ENCODE measurements around the gene RAB4B.

Gene RAB4B

GRCh38 chr19:40777645-40777936 lies 456 bp upstream of the RAB4B start (continued):
- TF ChIP-seq ZBTB21 (tag by site-specific recombination; IDR thresholded peaks at IDR 0.05) (peak; percentile 40; the same call in 1 of the 2 replicates), ZNF394 (tag by site-specific recombination; IDR thresholded peaks at IDR 0.05; ENCODE audit: borderline replicate concordance) (0 out of 2 replicates have a peak, but pooled peaks have one; percentile 9), ZNF843 (tag by site-specific recombination; IDR thresholded peaks at IDR 0.05) (peak; percentile 32; the same call in 1 of the 2 replicates), ZNF223 (tag by site-specific recombination; IDR thresholded peaks at IDR 0.05) (peak; percentile 63; the same call in 1 of the 2 replicates), ZNF558 (tag by site-specific recombination; IDR thresholded peaks at IDR 0.05) (no peak), SCRT1 (tag by site-specific recombination; IDR thresholded peaks at IDR 0.05; ENCODE audit: borderline replicate concordance) (no peak), ZNF555 (tag by site-specific recombination; conservative IDR thresholded peaks at IDR 0.05) (no peak), ZBTB49 (tag by site-specific recombination; IDR thresholded peaks at IDR 0.05; ENCODE audit: low read depth) (no peak), ZNF792 (tag by site-specific recombination; IDR thresholded peaks at IDR 0.05) (no peak), ZNF423 (tag by site-specific recombination; IDR thresholded peaks at IDR 0.05) (no peak), ZXDB (tag by site-specific recombination; IDR thresholded peaks at IDR 0.05) (no peak; the same call in 1 of the 2 replicates), ZBTB20 (tag by site-specific recombination; IDR thresholded peaks at IDR 0.05) (no peak), ZNF830 (tag by site-specific recombination; IDR thresholded peaks at IDR 0.05; ENCODE audit: low read depth) (no peak), ZNF311 (tag by site-specific recombination; IDR thresholded peaks at IDR 0.05; ENCODE audit: borderline replicate concordance) (no peak), ZBTB1 (tag by site-specific recombination; IDR thresholded peaks at IDR 0.05) (no peak), ZNF660 (tag by site-specific recombination; IDR thresholded peaks at IDR 0.05) (peak; percentile 91), ZFP3 (tag by site-specific recombination; IDR thresholded peaks at IDR 0.05; ENCODE audit: low read depth) (no peak), ZNF530 (tag by site-specific recombination; IDR thresholded peaks at IDR 0.05; ENCODE audit: low read depth) (no peak), GLI2 (tag by site-specific recombination; IDR thresholded peaks at IDR 0.05; ENCODE audit: borderline replicate concordance, low read depth) (no peak), ZBTB8A (tag by site-specific recombination; IDR thresholded peaks at IDR 0.05) (no peak), ZNF548 (tag by site-specific recombination; IDR thresholded peaks at IDR 0.05) (no peak), ZNF670 (tag by site-specific recombination; IDR thresholded peaks at IDR 0.05; ENCODE audit: low read depth) (no peak), HOXD13 (CRISPR knock-in tag; IDR thresholded peaks at IDR 0.05; ENCODE audit: borderline replicate concordance) (no peak), ZNF184 (tag by site-specific recombination; IDR thresholded peaks at IDR 0.05) (no peak), ZNF366 (tag by site-specific recombination; conservative IDR thresholded peaks at IDR 0.05) (peak; percentile 87), ZNF629 (tag by site-specific recombination; IDR thresholded peaks at IDR 0.05) (peak; percentile 29; the same call in 1 of the 2 replicates), KLF7 (tag by site-specific recombination; IDR thresholded peaks at IDR 0.05; ENCODE audit: borderline replicate concordance) (no peak), GLIS2 (tag by site-specific recombination; IDR thresholded peaks at IDR 0.05) (no peak), ZNF664 (tag by site-specific recombination; IDR thresholded peaks at IDR 0.05) (no peak), ZFP69B (tag by site-specific recombination; IDR thresholded peaks at IDR 0.05) (peak; percentile 10; the same call in 1 of the 2 replicates), ZNF561 (tag by site-specific recombination; IDR thresholded peaks at IDR 0.05; ENCODE audit: borderline replicate concordance) (peak; percentile 64; the same call in 1 of the 2 replicates), ZNF214 (tag by site-specific recombination; IDR thresholded peaks at IDR 0.05; ENCODE audit: borderline replicate concordance) (no peak), ZNF157 (tag by site-specific recombination; IDR thresholded peaks at IDR 0.05) (no peak), BCL11A (tag by site-specific recombination; IDR thresholded peaks at IDR 0.05; ENCODE audit: low read depth) (no peak), ZNF776 (tag by site-specific recombination; IDR thresholded peaks at IDR 0.05; ENCODE audit: borderline replicate concordance) (no peak), ZNF24 (tag by site-specific recombination; IDR thresholded peaks at IDR 0.05) (0 out of 2 replicates have a peak, but pooled peaks have one; percentile 53)
- TF ChIP-seq, protein P1, sequence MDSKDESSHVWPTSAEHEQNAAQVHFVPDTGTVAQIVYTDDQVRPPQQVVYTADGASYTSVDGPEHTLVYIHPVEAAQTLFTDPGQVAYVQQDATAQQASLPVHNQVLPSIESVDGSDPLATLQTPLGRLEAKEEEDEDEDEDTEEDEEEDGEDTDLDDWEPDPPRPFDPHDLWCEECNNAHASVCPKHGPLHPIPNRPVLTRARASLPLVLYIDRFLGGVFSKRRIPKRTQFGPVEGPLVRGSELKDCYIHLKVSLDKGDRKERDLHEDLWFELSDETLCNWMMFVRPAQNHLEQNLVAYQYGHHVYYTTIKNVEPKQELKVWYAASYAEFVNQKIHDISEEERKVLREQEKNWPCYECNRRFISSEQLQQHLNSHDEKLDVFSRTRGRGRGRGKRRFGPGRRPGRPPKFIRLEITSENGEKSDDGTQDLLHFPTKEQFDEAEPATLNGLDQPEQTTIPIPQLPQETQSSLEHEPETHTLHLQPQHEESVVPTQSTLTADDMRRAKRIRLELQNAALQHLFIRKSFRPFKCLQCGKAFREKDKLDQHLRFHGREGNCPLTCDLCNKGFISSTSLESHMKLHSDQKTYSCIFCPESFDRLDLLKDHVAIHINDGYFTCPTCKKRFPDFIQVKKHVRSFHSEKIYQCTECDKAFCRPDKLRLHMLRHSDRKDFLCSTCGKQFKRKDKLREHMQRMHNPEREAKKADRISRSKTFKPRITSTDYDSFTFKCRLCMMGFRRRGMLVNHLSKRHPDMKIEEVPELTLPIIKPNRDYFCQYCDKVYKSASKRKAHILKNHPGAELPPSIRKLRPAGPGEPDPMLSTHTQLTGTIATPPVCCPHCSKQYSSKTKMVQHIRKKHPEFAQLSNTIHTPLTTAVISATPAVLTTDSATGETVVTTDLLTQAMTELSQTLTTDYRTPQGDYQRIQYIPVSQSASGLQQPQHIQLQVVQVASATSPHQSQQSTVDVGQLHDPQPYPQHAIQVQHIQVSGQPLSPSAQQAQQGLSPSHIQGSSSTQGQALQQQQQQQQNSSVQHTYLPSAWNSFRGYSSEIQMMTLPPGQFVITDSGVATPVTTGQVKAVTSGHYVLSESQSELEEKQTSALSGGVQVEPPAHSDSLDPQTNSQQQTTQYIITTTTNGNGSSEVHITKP (tag by site-specific recombination; IDR thresholded peaks at IDR 0.05): peak; percentile 89; the same call in 1 of the 2 replicates
